ENCODE data around the gene NT5C3B. TPM values are rescaled to one million over a fixed set of nuclear protein-coding genes. Genes with fewer than 3 reads are reported as not detected.
"Not testable (repeated sequence)": the region's sequence is repeated elsewhere in the genome, so short reads cannot be mapped to it uniquely, and the experiment has no call there.

NT5C3B gene
- total RNA-seq = 58.9 and 63.6 TPM in 2 replicates
- long read RNA-seq, transcript NT5C3B-203 (9 exons, 975 nt) = major isoform, 13 of 34 reads
- long read RNA-seq, partial matches to known transcripts = 0 of 34 reads
- long read RNA-seq, other reads (novel, unspliced or antisense) = 18 of 34 reads

DNA sequence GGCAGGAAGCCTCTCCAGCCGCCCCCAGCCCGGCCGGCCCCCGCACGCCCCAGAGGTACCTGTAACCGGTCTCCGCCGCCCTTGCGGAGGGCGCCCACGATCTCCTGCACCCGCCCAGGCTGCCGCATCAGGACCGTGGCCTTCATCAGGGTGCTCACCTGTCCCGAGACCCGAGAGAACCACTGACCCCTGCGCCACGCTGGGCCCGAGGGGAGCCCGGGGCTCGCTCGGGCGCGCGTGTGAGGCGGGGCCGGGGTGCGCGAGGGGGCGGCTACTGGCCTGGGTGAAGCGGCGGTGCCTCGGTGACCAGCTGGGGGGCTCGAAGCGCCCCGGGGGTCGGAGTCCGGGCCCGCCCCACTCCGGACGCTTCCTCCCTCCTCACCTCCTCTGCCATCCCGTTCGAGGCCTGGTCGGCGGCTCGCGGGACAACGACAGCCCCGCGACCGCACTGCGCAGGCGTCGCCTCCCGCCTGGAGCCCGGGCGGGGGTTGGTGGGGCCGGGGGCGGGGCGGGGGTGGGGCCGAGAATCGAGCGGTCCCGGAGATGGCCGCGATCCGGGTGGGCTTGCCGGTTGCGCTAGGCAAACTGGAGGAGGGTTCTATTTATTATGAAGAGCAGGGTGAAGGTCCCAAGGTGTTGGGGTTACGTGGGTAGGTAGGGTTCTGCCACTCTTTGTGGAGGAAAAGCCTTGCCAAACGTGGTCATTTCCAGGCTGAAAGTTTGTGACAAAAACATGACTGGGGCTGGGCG lies at the start of gene NT5C3B:
Gene NT5C3B, minus strand, starts transcription at position 433 of the 750 bp plus-strand sequence. Its CDS starts 39 bp downstream, at position 394.
- no peak for DNase-seq (ENCODE audit: extremely low spot score, unreplicated experiment)
- H3K9me3 Mint-ChIP-seq (ENCODE audit: unreplicated experiment) = no peaks in the 10 kb centered on the region
- H3K36me3 Mint-ChIP-seq (ENCODE audit: unreplicated experiment) = peaks cover 8% of the 10 kb centered on the region
- peak within 1 kb of the TSS; percentile 50 for H3K27ac Mint-ChIP-seq (ENCODE audit: unreplicated experiment)
- peaks cover 15% of the 10 kb centered on the region for H3K4me1 Mint-ChIP-seq (ENCODE audit: unreplicated experiment)
- no peaks in the 10 kb centered on the region for H3K27me3 Mint-ChIP-seq (ENCODE audit: unreplicated experiment)
- TF ChIP-seq, protein P1, sequence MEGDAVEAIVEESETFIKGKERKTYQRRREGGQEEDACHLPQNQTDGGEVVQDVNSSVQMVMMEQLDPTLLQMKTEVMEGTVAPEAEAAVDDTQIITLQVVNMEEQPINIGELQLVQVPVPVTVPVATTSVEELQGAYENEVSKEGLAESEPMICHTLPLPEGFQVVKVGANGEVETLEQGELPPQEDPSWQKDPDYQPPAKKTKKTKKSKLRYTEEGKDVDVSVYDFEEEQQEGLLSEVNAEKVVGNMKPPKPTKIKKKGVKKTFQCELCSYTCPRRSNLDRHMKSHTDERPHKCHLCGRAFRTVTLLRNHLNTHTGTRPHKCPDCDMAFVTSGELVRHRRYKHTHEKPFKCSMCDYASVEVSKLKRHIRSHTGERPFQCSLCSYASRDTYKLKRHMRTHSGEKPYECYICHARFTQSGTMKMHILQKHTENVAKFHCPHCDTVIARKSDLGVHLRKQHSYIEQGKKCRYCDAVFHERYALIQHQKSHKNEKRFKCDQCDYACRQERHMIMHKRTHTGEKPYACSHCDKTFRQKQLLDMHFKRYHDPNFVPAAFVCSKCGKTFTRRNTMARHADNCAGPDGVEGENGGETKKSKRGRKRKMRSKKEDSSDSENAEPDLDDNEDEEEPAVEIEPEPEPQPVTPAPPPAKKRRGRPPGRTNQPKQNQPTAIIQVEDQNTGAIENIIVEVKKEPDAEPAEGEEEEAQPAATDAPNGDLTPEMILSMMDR (IDR thresholded peaks at IDR 0.05) = no peak
- peak within 1 kb of the TSS; percentile 78 for H3K4me3 Mint-ChIP-seq (ENCODE audit: unreplicated experiment)

DNA sequence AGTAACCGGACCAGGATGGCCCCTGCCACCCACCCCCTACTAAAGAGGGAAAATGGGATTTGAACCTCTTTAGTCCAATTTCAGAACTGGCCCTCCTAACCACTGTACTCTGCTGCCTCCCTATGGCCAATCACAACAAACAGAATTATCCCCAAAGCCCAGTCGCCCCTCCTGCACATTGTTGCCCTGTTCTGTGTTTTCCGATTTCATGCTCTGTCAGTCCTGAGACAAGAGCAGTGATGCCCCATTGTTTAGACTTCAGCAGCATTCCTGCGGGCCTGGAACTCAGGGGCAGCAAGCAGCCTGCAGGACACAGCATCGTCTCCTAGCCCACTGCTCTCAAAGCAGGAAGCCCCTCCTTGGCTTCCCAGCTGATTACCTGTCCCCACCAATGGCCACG lies 49.7 kb upstream of the NT5C3B start:
- no peaks in the 10 kb centered on the region for H3K4me1 Mint-ChIP-seq (ENCODE audit: unreplicated experiment)
- no peak overlapping the region for H3K4me3 Mint-ChIP-seq (ENCODE audit: unreplicated experiment)
- H3K36me3 Mint-ChIP-seq (ENCODE audit: unreplicated experiment) = peaks cover 43% of the 10 kb centered on the region
- H3K9me3 Mint-ChIP-seq (ENCODE audit: unreplicated experiment) = no peaks in the 10 kb centered on the region
- TF ChIP-seq, protein P1 (IDR thresholded peaks at IDR 0.05) = peak; percentile 32
- DNase-seq (ENCODE audit: extremely low spot score, unreplicated experiment) = no peak
- no peak overlapping the region for H3K27ac Mint-ChIP-seq (ENCODE audit: unreplicated experiment)
- H3K27me3 Mint-ChIP-seq (ENCODE audit: unreplicated experiment) = no peaks in the 10 kb centered on the region

DNA sequence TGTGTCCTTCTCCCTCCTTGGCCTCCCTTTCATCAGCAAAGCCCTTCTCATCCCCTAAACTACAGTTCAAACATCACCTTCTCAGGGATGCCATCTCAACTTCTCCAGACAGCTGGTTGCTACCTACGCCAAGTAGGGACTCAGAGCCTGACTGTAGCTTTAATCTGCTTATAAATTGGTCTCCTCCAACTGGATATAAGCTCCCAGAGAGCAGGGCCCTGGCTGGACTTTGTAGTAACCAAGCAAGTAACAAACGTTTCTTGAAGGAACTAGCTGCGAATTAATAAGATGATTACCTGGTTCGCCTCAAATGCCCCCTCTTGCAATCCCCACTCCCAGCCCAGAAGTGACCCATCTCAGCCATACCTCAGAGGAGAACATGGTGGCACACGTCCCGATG lies 46.7 kb upstream of the NT5C3B start:
- TF ChIP-seq, protein P1 (IDR thresholded peaks at IDR 0.05) = no peak
- Mint-ChIP-seq H3K36me3 (ENCODE audit: unreplicated experiment) (peaks cover 57% of the 10 kb centered on the region), H3K27me3 (ENCODE audit: unreplicated experiment) (no peaks in the 10 kb centered on the region), H3K27ac (ENCODE audit: unreplicated experiment) (no peak overlapping the region), H3K4me1 (ENCODE audit: unreplicated experiment) (no peaks in the 10 kb centered on the region), H3K4me3 (ENCODE audit: unreplicated experiment) (no peak overlapping the region), H3K9me3 (ENCODE audit: unreplicated experiment) (no peaks in the 10 kb centered on the region)
- no peak for DNase-seq (ENCODE audit: extremely low spot score, unreplicated experiment)

DNA sequence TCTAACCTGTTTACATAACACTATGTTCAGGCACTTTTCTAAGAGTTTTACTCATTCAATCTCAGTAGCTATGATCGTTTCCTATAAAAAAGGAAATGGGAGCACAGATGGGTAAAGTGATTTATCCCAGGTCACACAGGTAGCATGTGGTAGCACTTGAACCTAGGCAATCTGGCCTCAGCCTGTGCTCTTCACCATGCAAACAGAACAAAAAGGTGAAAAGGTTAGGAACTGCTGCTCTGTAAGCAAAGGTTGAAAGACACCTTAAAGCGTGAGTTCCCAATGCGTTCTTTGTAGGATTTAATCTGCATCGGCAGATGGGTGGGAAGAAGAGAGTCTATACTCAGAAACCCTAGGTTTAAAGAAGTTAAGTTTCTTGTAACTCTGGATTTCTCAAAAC lies 44.1 kb upstream of the NT5C3B start:
- no peaks in the 10 kb centered on the region for H3K4me1 Mint-ChIP-seq (ENCODE audit: unreplicated experiment)

DNA sequence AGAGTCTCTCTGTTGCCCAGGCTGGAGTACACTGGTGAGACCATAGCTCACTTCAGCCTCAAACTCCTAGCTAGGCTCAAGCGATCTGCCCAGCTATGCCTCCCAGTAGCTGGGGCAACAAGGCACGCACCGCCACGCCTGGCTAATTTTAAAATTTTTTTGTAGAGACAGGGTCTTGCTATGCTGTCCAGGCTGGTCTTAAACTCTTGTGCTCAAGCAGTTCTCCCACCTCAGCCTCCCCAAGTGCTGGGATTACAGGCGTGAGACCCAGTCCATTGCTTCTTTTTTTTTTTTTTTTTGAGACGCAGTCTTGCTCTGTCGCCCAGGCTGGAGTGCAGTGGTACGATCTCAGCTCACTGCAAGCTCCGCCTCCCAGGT lies 38.2 kb upstream of the NT5C3B start:
- not testable (repeated sequence) for H3K4me1 Mint-ChIP-seq (ENCODE audit: unreplicated experiment); H3K27ac Mint-ChIP-seq (ENCODE audit: unreplicated experiment); H3K4me3 Mint-ChIP-seq (ENCODE audit: unreplicated experiment); H3K9me3 Mint-ChIP-seq (ENCODE audit: unreplicated experiment); H3K27me3 Mint-ChIP-seq (ENCODE audit: unreplicated experiment); DNase-seq (ENCODE audit: extremely low spot score, unreplicated experiment)
- peaks cover 29% of the 10 kb centered on the region for H3K36me3 Mint-ChIP-seq (ENCODE audit: unreplicated experiment)

More for the DNA sequence above, 44.1 kb upstream of the NT5C3B start:
- H3K9me3 Mint-ChIP-seq (ENCODE audit: unreplicated experiment) = no peaks in the 10 kb centered on the region
- H3K4me3 Mint-ChIP-seq (ENCODE audit: unreplicated experiment) = no peak overlapping the region
- DNase-seq (ENCODE audit: extremely low spot score, unreplicated experiment) = no peak
- TF ChIP-seq, protein P1 (IDR thresholded peaks at IDR 0.05) = no peak
- H3K27ac Mint-ChIP-seq (ENCODE audit: unreplicated experiment) = no peak overlapping the region
- H3K36me3 Mint-ChIP-seq (ENCODE audit: unreplicated experiment) = peaks cover 42% of the 10 kb centered on the region
- no peaks in the 10 kb centered on the region for H3K27me3 Mint-ChIP-seq (ENCODE audit: unreplicated experiment)
